Measurements from ENCODE around the gene NRIP1.

NRIP1 gene

GRCh38 chr21:15065392-15066122 is 757 bp upstream of the NRIP1 start:
- DNase-seq (ENCODE audit: low spot score) (peak; percentile 63), FAIRE-seq (no peak)

- peak; percentile 50 for DNase-seq (ENCODE audit: low spot score)
- FAIRE-seq, result no peak
These were observed 805 bp downstream of the NRIP1 start for GRCh38 chr21:15063814-15064575.

GRCh38 chr21:15063081-15063813 is 1.6 kb downstream of the NRIP1 start:
- DNase-seq (ENCODE audit: low spot score), result no peak
- no peak for FAIRE-seq

- DNase-seq (ENCODE audit: low spot score), result no peak
- no peak for FAIRE-seq
These were observed 2.2 kb downstream of the NRIP1 start for GRCh38 chr21:15062606-15062965.

GRCh38 chr21:15061747-15062605 is 2.8 kb downstream of the NRIP1 start:
- FAIRE-seq, result no peak
- no peak for DNase-seq (ENCODE audit: low spot score)

- FAIRE-seq (no peak), DNase-seq (ENCODE audit: low spot score) (no peak)
These were observed 3.5 kb downstream of the NRIP1 start for GRCh38 chr21:15061279-15061678.

- no peak for DNase-seq (ENCODE audit: low spot score)
- no peak for FAIRE-seq
These were observed 4.1 kb downstream of the NRIP1 start for GRCh38 chr21:15060543-15061175.

- DNase-seq (ENCODE audit: low spot score), result no peak
- no peak for FAIRE-seq
These were observed 5.4 kb downstream of the NRIP1 start for GRCh38 chr21:15059397-15059796.

GRCh38 chr21:15058854-15059263 is 5.9 kb downstream of the NRIP1 start:
- FAIRE-seq (no peak), DNase-seq (ENCODE audit: low spot score) (no peak)

GRCh38 chr21:15057285-15057684 is 7.5 kb downstream of the NRIP1 start:
- no peak for FAIRE-seq
- DNase-seq (ENCODE audit: low spot score), result no peak

GRCh38 chr21:15054606-15055239 is 10.1 kb downstream of the NRIP1 start:
- DNase-seq (ENCODE audit: low spot score), result no peak
- FAIRE-seq, result no peak

GRCh38 chr21:15054089-15054488 is 10.7 kb downstream of the NRIP1 start:
- no peak for DNase-seq (ENCODE audit: low spot score)
- no peak for FAIRE-seq

- no peak for FAIRE-seq
- DNase-seq (ENCODE audit: low spot score), result no peak
These were observed 11.3 kb downstream of the NRIP1 start for GRCh38 chr21:15053500-15053899.

- no peak for FAIRE-seq
These were observed 12.4 kb downstream of the NRIP1 start for GRCh38 chr21:15052459-15052763.

GRCh38 chr21:15051644-15052458 is 12.9 kb downstream of the NRIP1 start:
- no peak for FAIRE-seq
- no peak for DNase-seq (ENCODE audit: low spot score)

More at GRCh38 chr21:15052459-15052763, 12.4 kb downstream of the NRIP1 start:
- DNase-seq (ENCODE audit: low spot score), result no peak

- no peak for DNase-seq (ENCODE audit: low spot score)
- FAIRE-seq, result no peak
These were observed 14.0 kb downstream of the NRIP1 start for GRCh38 chr21:15050568-15051377.

- FAIRE-seq, result no peak
- no peak for DNase-seq (ENCODE audit: low spot score)
These were observed 19.8 kb downstream of the NRIP1 start for GRCh38 chr21:15045017-15045416.

GRCh38 chr21:15042531-15042930 is 22.3 kb downstream of the NRIP1 start:
- FAIRE-seq (no peak), DNase-seq (ENCODE audit: low spot score) (no peak)

All from urothelium cell line (cell line).